ENCODE data around the gene ZFP92. TPM values are rescaled to one million over a fixed set of nuclear protein-coding genes. Genes with fewer than 3 reads are reported as not detected.

The ZFP92 gene
- total and polyA plus RNA-seq, 2 of the 8 experiments (the other 6 are each of a cell fraction or from before 2014, with no cell fraction given): 0.14 to 0.41 TPM

GRCh38 chrX:153398275-153398960 lies 12.9 kb upstream of the ZFP92 start:
- Histone ChIP-seq H3K4ac (replicated peaks; ENCODE audit: insufficient read length, low read depth, low read length) (no peak overlapping the region), H3K14ac (ENCODE audit: insufficient read length) (no peak overlapping the region), H3K27ac (ENCODE audit: low read depth, low read length) (no peak overlapping the region), H3K4me2 (ENCODE audit: insufficient read depth in 1 of 2, low read depth in 2 of 2, low read length in 2 of 2) (no peak overlapping the region), H4K8ac (ENCODE audit: extremely low read depth, insufficient read depth, low read length) (no peak overlapping the region), H3K79me1 (ENCODE audit: low read depth, low read length) (no peaks in the 10 kb centered on the region), H3K27me3 (replicated peaks in 1 of 4; ENCODE audit: control insufficient read depth in 3 of 4, extremely low read depth in 1 of 4, insufficient read depth in 3 of 4, low read length in 3 of 4) (no peaks in the 10 kb centered on the region), H3K36me3 (ENCODE audit: control insufficient read depth in 2 of 4, insufficient read depth in 4 of 4, low read length in 3 of 4) (no peaks in the 10 kb centered on the region), H3K56ac (replicated peaks; ENCODE audit: insufficient read length, low read depth, low read length) (no peak overlapping the region), H2BK12ac (ENCODE audit: low read depth, low read length) (no peak overlapping the region), H4K20me1 (replicated peaks in 1 of 2; ENCODE audit: control insufficient read depth in 1 of 2, insufficient read depth in 2 of 2, low read length in 2 of 2) (no peaks in the 10 kb centered on the region), H3K4me1 (replicated peaks in 1 of 4; ENCODE audit: control insufficient read depth in 3 of 4, insufficient read depth in 4 of 4, low read length in 3 of 4) (no peaks in the 10 kb centered on the region), H3K4me3 (ENCODE audit: extremely low read depth in 1 of 4, insufficient read depth in 2 of 4, low read depth in 3 of 4, low read length in 4 of 4) (no peak overlapping the region), H3K23ac (ENCODE audit: insufficient read length) (no peak overlapping the region), H2BK5ac (ENCODE audit: low read depth, low read length) (no peak overlapping the region), H3K18ac (ENCODE audit: extremely low read depth, low read length) (no peak overlapping the region), H4K5ac (ENCODE audit: insufficient read length, low read depth, low read length) (no peak overlapping the region), H3K9me3 (ENCODE audit: insufficient read depth in 2 of 2, low read depth in 1 of 2, low read length in 1 of 2) (no peaks in the 10 kb centered on the region; a peak in 1 of 4 replicates), H2AK5ac (ENCODE audit: low read depth, low read length) (no peak overlapping the region), H2BK120ac (replicated peaks; ENCODE audit: low read depth, low read length) (no peak overlapping the region), H4K91ac (replicated peaks; ENCODE audit: insufficient read length, low read length) (no peak overlapping the region), H2AFZ (ENCODE audit: low read length) (no peak overlapping the region), H3K23me2 (ENCODE audit: low read depth, low read length) (no peaks in the 10 kb centered on the region), H3K9ac (replicated peaks in 1 of 4; ENCODE audit: extremely low read depth in 1 of 4, low read depth in 3 of 4, low read length in 3 of 4) (no peak overlapping the region), H3K79me2 (ENCODE audit: control insufficient read depth in 1 of 2, insufficient read depth in 2 of 2, low read length in 2 of 2) (no peaks in the 10 kb centered on the region), H2BK15ac (ENCODE audit: low read length) (no peak overlapping the region), H2BK20ac (ENCODE audit: low read length) (no peak overlapping the region)
- CTCF ChIA-PET (ENCODE audit: partially characterized antibody): interaction anchor here (0.9 to 1.6 kb wide), 3 partner anchors 10 to 457 kb away, joined by 3 to 5 read pairs (median 3); no protein-coding TSS in a partner anchor
- FAIRE-seq (no peak), DNase-seq (ENCODE audit: low read depth in 1 of 2, low spot score in 2 of 2) (no peak)
- 85% methylated on average over 6 of the region's 17 CpGs; no CpG with 5 or more reads in 1 of the 2 experiments for WGBS, 2 experiments (ENCODE audit: extremely low coverage in 1 of 2, insufficient coverage in 1 of 2, insufficient read length in 1 of 2, insufficient replicate concordance in 2 of 2, low coverage in 1 of 2, low lambda C conversion rate in 2 of 2, missing lambda C conversion rate in 1 of 2)
- POLR2A ChIA-PET (ENCODE audit: partially characterized antibody): no interaction called here
- TF ChIP-seq SIN3A (conservative IDR thresholded peaks at IDR 0.05 in 1 of 2, IDR thresholded peaks at IDR 0.05 in 1 of 2; ENCODE audit: low read depth in 1 of 2, low read length in 2 of 2): no peak
- TF ChIP-seq MAX (IDR thresholded peaks at IDR 0.05): no peak
- TF ChIP-seq RAD21 (IDR thresholded peaks at IDR 0.05 in 1 of 2, conservative IDR thresholded peaks at IDR 0.05 in 1 of 2; ENCODE audit: low read depth in 2 of 2, low read length in 2 of 2): no peak
- no peak for TF ChIP-seq SIRT6 (IDR thresholded peaks at IDR 0.05; ENCODE audit: low read length)
- TF ChIP-seq POLR2A (IDR thresholded peaks at IDR 0.05; ENCODE audit: control extremely low read depth in 1 of 2, low read depth in 2 of 2, low read length in 2 of 2): no peak
- TF ChIP-seq, protein P1, sequence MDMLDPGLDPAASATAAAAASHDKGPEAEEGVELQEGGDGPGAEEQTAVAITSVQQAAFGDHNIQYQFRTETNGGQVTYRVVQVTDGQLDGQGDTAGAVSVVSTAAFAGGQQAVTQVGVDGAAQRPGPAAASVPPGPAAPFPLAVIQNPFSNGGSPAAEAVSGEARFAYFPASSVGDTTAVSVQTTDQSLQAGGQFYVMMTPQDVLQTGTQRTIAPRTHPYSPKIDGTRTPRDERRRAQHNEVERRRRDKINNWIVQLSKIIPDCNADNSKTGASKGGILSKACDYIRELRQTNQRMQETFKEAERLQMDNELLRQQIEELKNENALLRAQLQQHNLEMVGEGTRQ (IDR thresholded peaks at IDR 0.05; ENCODE audit: low read length): no peak
- TF ChIP-seq RNF2 (IDR thresholded peaks at IDR 0.05; ENCODE audit: borderline replicate concordance, low read depth, low read length, missing control alignments, poor library complexity, severe bottlenecking): no peak
- no peak for TF ChIP-seq SUZ12 (IDR thresholded peaks at IDR 0.05; ENCODE audit: low read length)
- TF ChIP-seq CHD2 (IDR thresholded peaks at IDR 0.05; ENCODE audit: low read length): no peak

Data from H1 (cell line).